Tibial artery (tissue), 4 donors: ENCODE data around the gene CPT1C.

Experiments
- DNase-seq, 2 donors: peaks; one replicate each; pipeline ENCODE4 v3.0.0-alpha.2; 2019
- H3K27ac ChIP-seq, 2 donors: fragments of 200-600 bp; sonication (generic) in 1 of 2; 1 replicate in 1 of 2; 2 replicates in 1 of 2; pipeline ENCODE4 v1.5.1; 2018 to 2019; ENCODE audit warnings: mild to moderate bottlenecking in 1 of 2
- H3K27me3 ChIP-seq, 2 donors: fragments of 200-600 bp; sonication (generic) in 1 of 2; one replicate each; pipeline versions ENCODE4 v1.5.1 to v1.6.0; 2016 to 2019
- H3K36me3 ChIP-seq, 3 donors: fragments of 200-600 bp; sonication (generic) in 2 of 3; one replicate each; pipeline ENCODE4 v1.5.1; 2016 to 2019; ENCODE audit warnings: mild to moderate bottlenecking in 2 of 3
- H3K4me1 ChIP-seq, 4 donors: fragments of 200-600 bp; sonication (generic) in 2 of 4; 1 replicate in 3 of 4; 2 replicates in 1 of 4; pipeline ENCODE4 v1.5.1; 2016 to 2019
- H3K4me3 ChIP-seq, 2 donors: fragments of 200-600 bp; sonication (generic) in 1 of 2; 1 replicate in 1 of 2; 2 replicates in 1 of 2; pipeline ENCODE4 v1.5.1; 2018 to 2019; ENCODE audit warnings: mild to moderate bottlenecking in 2 of 2
- H3K9me3 ChIP-seq, 3 donors: fragments of 200-600 bp; sonication (generic) in 1 of 3; one replicate each; pipeline ENCODE4 v1.5.1; 2016 to 2019
- intact Hi-C: fragments of 100-400 bp; cut with DNase I; formaldehyde crosslinking; loops from one replicate; pipeline ENCODE4 v1.15.0; 2023; ENCODE audit warnings: low total_unique reads
- TF ChIP-seq, protein P1 (sequence below), 2 experiments: fragments of 200-600 bp in 1 of 2; fragments of 450-650 bp in 1 of 2; IDR thresholded peaks; one replicate each; pipeline ENCODE4 v1.5.1; 2017 to 2019; ENCODE audit warnings: antibody characterized with exemption in 2 of 2, mild to moderate bottlenecking in 1 of 2, moderate library complexity in 1 of 2

CPT1C gene

GRCh38 chr19:49705919-49706318, 15.0 kb downstream of the CPT1C start:
- TF ChIP-seq, protein P1, sequence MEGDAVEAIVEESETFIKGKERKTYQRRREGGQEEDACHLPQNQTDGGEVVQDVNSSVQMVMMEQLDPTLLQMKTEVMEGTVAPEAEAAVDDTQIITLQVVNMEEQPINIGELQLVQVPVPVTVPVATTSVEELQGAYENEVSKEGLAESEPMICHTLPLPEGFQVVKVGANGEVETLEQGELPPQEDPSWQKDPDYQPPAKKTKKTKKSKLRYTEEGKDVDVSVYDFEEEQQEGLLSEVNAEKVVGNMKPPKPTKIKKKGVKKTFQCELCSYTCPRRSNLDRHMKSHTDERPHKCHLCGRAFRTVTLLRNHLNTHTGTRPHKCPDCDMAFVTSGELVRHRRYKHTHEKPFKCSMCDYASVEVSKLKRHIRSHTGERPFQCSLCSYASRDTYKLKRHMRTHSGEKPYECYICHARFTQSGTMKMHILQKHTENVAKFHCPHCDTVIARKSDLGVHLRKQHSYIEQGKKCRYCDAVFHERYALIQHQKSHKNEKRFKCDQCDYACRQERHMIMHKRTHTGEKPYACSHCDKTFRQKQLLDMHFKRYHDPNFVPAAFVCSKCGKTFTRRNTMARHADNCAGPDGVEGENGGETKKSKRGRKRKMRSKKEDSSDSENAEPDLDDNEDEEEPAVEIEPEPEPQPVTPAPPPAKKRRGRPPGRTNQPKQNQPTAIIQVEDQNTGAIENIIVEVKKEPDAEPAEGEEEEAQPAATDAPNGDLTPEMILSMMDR (IDR thresholded peaks at IDR 0.05) = no peak
- H3K9me3 ChIP-seq = no peaks in the 10 kb centered on the region
- H3K4me3 ChIP-seq = no peak overlapping the region
- H3K27me3 ChIP-seq = peaks cover 0 to 11% of the 10 kb centered on the region in 2 donors
- intact Hi-C loops = no loop called here
- H3K4me1 ChIP-seq = no peaks in the 10 kb centered on the region
- no peak overlapping the region for H3K27ac ChIP-seq
- no peaks in the 10 kb centered on the region for H3K36me3 ChIP-seq
- DNase-seq = no peak

DNA sequence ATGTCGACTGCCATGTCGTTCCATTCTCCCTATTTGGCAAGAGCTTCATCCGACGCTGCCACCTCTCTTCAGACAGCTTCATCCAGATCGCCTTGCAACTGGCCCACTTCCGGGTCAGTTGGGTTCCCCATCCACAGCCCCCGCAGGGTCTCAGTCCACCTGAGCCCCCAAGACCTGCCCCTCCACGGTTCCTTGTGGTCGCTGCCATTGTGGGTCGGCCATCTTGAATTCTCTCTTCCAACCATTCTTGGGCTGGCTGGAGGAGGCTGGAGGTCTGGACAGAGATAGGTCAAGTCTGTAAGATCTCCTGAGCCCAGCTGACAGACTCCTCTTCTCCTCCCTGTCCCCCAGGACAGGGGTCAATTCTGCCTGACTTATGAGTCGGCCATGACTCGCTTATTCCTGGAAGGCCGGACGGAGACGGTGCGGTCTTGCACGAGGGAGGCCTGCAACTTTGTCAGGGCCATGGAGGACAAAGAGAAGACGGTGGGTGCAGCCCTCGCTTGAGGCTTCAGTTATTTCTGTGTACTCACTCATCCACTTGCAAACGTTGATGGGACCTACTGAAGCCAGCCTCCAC, 19.5 kb downstream of the CPT1C start:
- TF ChIP-seq, protein P1 (IDR thresholded peaks at IDR 0.05) = no peak
- no peak overlapping the region for H3K4me3 ChIP-seq
- H3K9me3 ChIP-seq = no peaks in the 10 kb centered on the region
- no peaks in the 10 kb centered on the region for H3K4me1 ChIP-seq
- H3K27me3 ChIP-seq = peaks cover 0 to 9% of the 10 kb centered on the region in 2 donors
- no peak for DNase-seq
- intact Hi-C loops = no loop called here
- H3K27ac ChIP-seq = no peak overlapping the region
- no peaks in the 10 kb centered on the region for H3K36me3 ChIP-seq

- peaks cover 0 to 3% of the 10 kb centered on the region in 2 donors for H3K27me3 ChIP-seq
- H3K36me3 ChIP-seq = no peaks in the 10 kb centered on the region
These were observed 21.5 kb downstream of the CPT1C start for GRCh38 chr19:49712397-49712859.

GRCh38 chr19:49713236-49713845, 22.4 kb downstream of the CPT1C start:
- H3K27ac ChIP-seq = no peak overlapping the region
- TF ChIP-seq, protein P1 (IDR thresholded peaks at IDR 0.05) = no peak
- intact Hi-C loops = no loop called here
- peaks cover 0 to 3% of the 10 kb centered on the region in 2 donors for H3K27me3 ChIP-seq
- peaks cover 0 to 2% (median 0%) of the 10 kb centered on the region in 4 donors for H3K4me1 ChIP-seq
- no peak overlapping the region for H3K4me3 ChIP-seq
- no peaks in the 10 kb centered on the region for H3K36me3 ChIP-seq
- no peaks in the 10 kb centered on the region for H3K9me3 ChIP-seq
- DNase-seq = no peak

More at GRCh38 chr19:49712397-49712859, 21.5 kb downstream of the CPT1C start:
- TF ChIP-seq, protein P1 (IDR thresholded peaks at IDR 0.05) = no peak
- Histone ChIP-seq H3K4me1 (no peaks in the 10 kb centered on the region), H3K4me3 (no peak overlapping the region), H3K9me3 (no peaks in the 10 kb centered on the region), H3K27ac (no peak overlapping the region)
- intact Hi-C loops = no loop called here
- no peak for DNase-seq

DNA sequence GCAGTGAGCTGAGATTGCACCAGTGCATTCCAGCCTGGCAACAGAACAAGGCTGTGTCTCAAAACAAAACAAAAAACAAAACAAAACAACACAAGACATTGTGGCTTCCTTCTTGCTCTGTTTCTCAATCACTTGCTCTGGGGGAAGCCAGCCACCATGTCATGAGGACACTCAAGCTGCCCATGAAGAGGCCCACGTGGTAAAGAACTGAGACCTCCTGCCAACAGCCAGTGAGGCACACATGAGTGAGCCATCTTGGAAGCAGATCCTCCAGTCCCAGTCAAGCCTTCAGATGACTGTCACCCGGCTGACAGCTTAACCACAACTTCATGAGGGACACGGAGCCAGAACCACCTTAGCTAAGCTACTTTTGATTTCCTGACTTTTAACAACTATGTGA, 25.2 kb downstream of the CPT1C start:
- Histone ChIP-seq H3K27ac (no peak overlapping the region), H3K36me3 (no peaks in the 10 kb centered on the region), H3K4me1 (peaks cover 0 to 6% (median 0%) of the 10 kb centered on the region in 4 donors), H3K4me3 (no peak overlapping the region), H3K27me3 (peaks cover 0 to 3% of the 10 kb centered on the region in 2 donors), H3K9me3 (no peaks in the 10 kb centered on the region)
- intact Hi-C loops = no loop called here
- DNase-seq = no peak
- TF ChIP-seq, protein P1 (IDR thresholded peaks at IDR 0.05) = no peak
